Testis (tissue), 2 donors: Measurements from ENCODE around the gene ZBTB7A.

Experiments
- POLR2A ChIP-seq: fragments of 450-650 bp; IDR thresholded peaks from one replicate; pipeline ENCODE4 v1.6.1; 2017; ENCODE audit warnings: antibody characterized with exemption, mild to moderate bottlenecking, moderate library complexity
- TF ChIP-seq, protein P1 (sequence below), 3 experiments: fragments of 450-650 bp in 2 of 3; fragments of 200-600 bp in 1 of 3; sonication (generic) in 1 of 3; IDR thresholded peaks; one replicate each; pipeline ENCODE4 v1.5.1; 2016 to 2019; ENCODE audit warnings: antibody characterized with exemption in 3 of 3, mild to moderate bottlenecking in 2 of 3, moderate library complexity in 1 of 3

DNA sequence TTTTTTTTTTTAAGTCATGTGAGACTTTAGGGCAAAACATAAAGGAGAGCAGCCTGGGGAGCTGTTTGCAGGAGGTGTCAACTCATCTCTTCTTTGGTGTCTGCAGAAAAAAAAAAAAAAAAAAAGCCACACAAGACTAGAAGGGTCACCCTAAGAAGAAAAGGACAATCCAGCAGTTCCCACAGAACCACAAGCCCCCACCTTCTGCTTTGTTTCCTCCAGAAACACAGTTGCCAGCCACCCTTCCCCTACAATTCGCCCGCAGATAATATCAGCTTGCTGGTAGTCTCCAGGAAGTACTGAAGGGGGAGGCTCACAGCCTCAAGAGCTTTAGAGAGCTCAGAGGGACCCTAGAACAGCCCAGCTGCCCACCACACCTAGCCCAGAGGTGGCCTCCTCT, 22.3 kb upstream of the ZBTB7A start:
- TF ChIP-seq, protein P1, sequence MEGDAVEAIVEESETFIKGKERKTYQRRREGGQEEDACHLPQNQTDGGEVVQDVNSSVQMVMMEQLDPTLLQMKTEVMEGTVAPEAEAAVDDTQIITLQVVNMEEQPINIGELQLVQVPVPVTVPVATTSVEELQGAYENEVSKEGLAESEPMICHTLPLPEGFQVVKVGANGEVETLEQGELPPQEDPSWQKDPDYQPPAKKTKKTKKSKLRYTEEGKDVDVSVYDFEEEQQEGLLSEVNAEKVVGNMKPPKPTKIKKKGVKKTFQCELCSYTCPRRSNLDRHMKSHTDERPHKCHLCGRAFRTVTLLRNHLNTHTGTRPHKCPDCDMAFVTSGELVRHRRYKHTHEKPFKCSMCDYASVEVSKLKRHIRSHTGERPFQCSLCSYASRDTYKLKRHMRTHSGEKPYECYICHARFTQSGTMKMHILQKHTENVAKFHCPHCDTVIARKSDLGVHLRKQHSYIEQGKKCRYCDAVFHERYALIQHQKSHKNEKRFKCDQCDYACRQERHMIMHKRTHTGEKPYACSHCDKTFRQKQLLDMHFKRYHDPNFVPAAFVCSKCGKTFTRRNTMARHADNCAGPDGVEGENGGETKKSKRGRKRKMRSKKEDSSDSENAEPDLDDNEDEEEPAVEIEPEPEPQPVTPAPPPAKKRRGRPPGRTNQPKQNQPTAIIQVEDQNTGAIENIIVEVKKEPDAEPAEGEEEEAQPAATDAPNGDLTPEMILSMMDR (IDR thresholded peaks at IDR 0.05) = no peak
- TF ChIP-seq POLR2A = no peak
